ENCODE results near the gene RREB1.
A peak's percentile ranks its signal among the peaks of the same experiment; 100 is the strongest.

The RREB1 gene

GRCh38 chr6:7107578-7108195 lies at the start of gene RREB1:
Gene RREB1 (plus strand): TSS chr6:7107961. CDS start chr6:7181912, 73,951 bp downstream.
- no peak for DNase-seq

GRCh38 chr6:7058250-7058923 lies 49.4 kb upstream of the RREB1 start:
- peak; percentile 84 for DNase-seq

- no peak for DNase-seq
These were observed 46.8 kb upstream of the RREB1 start for GRCh38 chr6:7060769-7061516.

- no peak for DNase-seq
These were observed 45.2 kb upstream of the RREB1 start for GRCh38 chr6:7062451-7063162.

- no peak for DNase-seq
These were observed 40.5 kb upstream of the RREB1 start for GRCh38 chr6:7067305-7067704.

- no peak for DNase-seq
These were observed 36.4 kb upstream of the RREB1 start for GRCh38 chr6:7071405-7071804.

GRCh38 chr6:7073082-7073820 lies 34.5 kb upstream of the RREB1 start:
- no peak for DNase-seq

- no peak for DNase-seq
These were observed 33.8 kb upstream of the RREB1 start for GRCh38 chr6:7073821-7074525.

- no peak for DNase-seq
These were observed 32.9 kb upstream of the RREB1 start for GRCh38 chr6:7074870-7075269.

- DNase-seq = no peak
These were observed 32.3 kb upstream of the RREB1 start for GRCh38 chr6:7075341-7076000.

GRCh38 chr6:7077856-7078255 lies 29.9 kb upstream of the RREB1 start:
- no peak for DNase-seq

- no peak for DNase-seq
These were observed 28.9 kb upstream of the RREB1 start for GRCh38 chr6:7078856-7079255.

GRCh38 chr6:7080311-7080710 lies 27.4 kb upstream of the RREB1 start:
- DNase-seq = no peak

- no peak for DNase-seq
These were observed 21.9 kb upstream of the RREB1 start for GRCh38 chr6:7085911-7086310.

GRCh38 chr6:7086488-7086887 lies 21.3 kb upstream of the RREB1 start:
- no peak for DNase-seq

- no peak for DNase-seq
These were observed 20.7 kb upstream of the RREB1 start for GRCh38 chr6:7087066-7087465.

- no peak for DNase-seq
These were observed 20.2 kb upstream of the RREB1 start for GRCh38 chr6:7087491-7087979.

- DNase-seq = no peak
These were observed 19.6 kb upstream of the RREB1 start for GRCh38 chr6:7088076-7088742.

GRCh38 chr6:7098993-7099392 lies 8.8 kb upstream of the RREB1 start:
- no peak for DNase-seq

GRCh38 chr6:7100072-7100752 lies 7.5 kb upstream of the RREB1 start:
- DNase-seq = no peak
